LNCAP (cell line): Measurements from ENCODE around the gene NDNF.

Source experiments
- TF ChIP-seq, protein P1 (sequence below): fragments of 450-650 bp; IDR thresholded peaks from 2 replicates; pipeline ENCODE4 v1.5.1; 2017; ENCODE audit warnings: mild to moderate bottlenecking

The NDNF gene

GRCh38 chr4:121057466-121057922 is 14.8 kb downstream of the NDNF start:
- TF ChIP-seq, protein P1, sequence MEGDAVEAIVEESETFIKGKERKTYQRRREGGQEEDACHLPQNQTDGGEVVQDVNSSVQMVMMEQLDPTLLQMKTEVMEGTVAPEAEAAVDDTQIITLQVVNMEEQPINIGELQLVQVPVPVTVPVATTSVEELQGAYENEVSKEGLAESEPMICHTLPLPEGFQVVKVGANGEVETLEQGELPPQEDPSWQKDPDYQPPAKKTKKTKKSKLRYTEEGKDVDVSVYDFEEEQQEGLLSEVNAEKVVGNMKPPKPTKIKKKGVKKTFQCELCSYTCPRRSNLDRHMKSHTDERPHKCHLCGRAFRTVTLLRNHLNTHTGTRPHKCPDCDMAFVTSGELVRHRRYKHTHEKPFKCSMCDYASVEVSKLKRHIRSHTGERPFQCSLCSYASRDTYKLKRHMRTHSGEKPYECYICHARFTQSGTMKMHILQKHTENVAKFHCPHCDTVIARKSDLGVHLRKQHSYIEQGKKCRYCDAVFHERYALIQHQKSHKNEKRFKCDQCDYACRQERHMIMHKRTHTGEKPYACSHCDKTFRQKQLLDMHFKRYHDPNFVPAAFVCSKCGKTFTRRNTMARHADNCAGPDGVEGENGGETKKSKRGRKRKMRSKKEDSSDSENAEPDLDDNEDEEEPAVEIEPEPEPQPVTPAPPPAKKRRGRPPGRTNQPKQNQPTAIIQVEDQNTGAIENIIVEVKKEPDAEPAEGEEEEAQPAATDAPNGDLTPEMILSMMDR = no peak

DNA sequence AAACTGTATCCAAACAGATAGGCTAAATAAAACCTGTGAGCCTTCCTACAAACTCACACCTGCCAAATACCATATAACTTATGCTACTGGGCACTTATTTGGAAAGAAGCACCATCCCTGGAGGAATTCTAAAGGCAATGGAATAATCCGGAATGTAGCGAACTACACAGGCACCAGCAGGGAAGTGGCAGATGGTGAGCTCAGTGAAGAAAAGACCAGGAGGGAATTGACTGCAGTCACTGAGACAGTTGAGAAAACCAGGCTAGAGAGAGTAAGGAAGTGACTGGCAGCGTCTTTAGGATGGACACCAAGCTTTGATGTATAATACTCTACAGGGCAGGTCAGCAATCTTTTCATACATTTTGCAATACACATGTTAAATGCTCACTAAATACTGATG is 16.3 kb downstream of the NDNF start:
- TF ChIP-seq, protein P1 = no peak

- TF ChIP-seq, protein P1 = no peak
Measured at GRCh38 chr4:121054373-121054772, 18.0 kb downstream of the NDNF start.

GRCh38 chr4:121053601-121054143 is 18.7 kb downstream of the NDNF start:
- TF ChIP-seq, protein P1 = no peak

DNA sequence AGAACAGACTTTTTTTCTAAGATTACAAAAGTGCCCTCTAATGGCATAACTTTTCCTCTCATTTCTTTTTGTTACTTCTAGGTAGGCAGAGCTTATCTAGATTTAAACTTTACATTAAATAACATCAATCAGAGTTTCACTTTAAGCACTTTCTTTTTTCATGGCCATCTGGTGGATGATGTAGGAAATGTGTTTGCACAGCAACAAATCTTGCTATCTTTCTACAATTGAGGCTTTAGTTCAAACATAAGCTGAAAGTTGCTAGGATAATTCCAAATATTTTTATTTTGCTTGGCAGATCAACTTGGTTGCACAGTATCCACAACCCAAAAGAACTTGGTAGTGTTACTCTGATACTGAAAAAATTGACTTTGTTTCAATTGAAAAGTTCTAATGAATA is 22.0 kb downstream of the NDNF start:
- TF ChIP-seq, protein P1 = no peak

DNA sequence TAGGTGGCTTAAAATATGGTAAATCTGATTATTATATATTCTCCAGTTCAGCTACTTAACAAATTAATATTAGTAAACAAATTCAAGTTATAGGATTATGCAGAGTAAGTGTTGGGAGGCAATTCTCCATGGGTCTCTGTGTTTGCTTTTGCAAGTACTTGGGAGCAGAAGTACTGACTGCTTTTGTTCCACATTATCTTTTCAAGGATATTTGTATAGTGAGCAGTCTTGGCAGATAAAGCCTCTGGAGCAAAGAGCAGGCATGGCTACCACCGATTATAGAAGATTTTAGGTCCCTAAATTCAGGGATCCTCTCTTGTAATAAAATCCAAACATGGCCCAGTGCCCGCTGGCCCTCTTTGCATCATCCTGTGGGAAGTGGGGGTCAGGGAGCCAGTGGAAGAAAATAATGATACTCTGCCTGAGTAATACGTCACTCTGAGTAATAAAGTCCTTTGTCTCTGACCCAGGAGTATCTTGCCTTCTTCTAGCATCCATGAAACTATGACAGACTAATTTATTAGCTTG is 23.2 kb downstream of the NDNF start:
- TF ChIP-seq, protein P1 = no peak

GRCh38 chr4:121048165-121048564 is 24.2 kb downstream of the NDNF start:
- TF ChIP-seq, protein P1 = no peak
